NCI-H2107 treated with DMSO at 0.1 percent for 48 hours (cell line): ENCODE results near the gene EID1.
"Not testable (repeated sequence)": the region's sequence is repeated elsewhere in the genome, so short reads cannot be mapped to it uniquely, and the experiment has no call there.

Experiments used
- DNase-seq: peaks from one replicate; lab custom pipeline; 2025; ENCODE audit not compliant: unreplicated experiment; lab: John Stamatoyannopoulos, UW

The EID1 gene

DNA sequence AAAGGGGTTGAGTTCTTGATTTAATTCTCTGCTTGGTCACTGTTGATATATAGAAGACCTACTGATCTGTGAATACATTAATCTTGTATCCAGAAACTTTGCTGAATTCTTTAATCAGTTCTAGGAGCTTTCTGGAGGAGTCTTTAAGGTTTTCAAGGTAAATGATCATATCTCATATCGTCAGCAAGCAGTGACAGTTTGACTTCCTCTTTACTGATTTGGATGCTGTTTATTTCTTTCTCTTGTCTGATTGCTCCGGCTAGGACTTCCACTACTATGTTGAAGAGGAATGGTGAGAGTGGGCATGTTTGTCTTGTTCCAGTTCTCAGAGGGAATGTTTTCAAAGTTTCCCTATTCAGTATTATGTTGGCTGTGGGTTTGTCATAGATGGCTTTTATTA lies 31.4 kb downstream of the EID1 start:
- DNase-seq: not testable (repeated sequence)

DNA sequence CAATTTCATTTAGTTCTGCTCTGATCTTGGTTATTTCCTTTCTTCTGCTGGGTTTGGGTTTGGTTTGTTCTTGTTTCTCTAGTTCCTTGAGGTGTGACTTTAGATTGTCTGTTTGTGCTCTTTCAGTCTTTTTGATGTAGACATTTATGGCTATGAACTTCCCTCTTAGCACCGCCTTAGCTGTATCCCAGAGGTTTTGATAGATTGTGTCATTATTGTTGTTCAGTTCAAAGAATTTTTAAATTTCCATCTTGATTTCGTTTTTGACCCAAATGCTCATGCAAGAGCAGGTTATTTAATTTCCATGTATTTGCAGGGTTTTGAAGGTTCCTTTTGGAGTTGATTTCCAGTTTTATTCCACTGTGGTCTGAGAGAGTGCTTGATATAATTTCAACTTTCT lies 32.6 kb downstream of the EID1 start:
- DNase-seq: not testable (repeated sequence)

DNA sequence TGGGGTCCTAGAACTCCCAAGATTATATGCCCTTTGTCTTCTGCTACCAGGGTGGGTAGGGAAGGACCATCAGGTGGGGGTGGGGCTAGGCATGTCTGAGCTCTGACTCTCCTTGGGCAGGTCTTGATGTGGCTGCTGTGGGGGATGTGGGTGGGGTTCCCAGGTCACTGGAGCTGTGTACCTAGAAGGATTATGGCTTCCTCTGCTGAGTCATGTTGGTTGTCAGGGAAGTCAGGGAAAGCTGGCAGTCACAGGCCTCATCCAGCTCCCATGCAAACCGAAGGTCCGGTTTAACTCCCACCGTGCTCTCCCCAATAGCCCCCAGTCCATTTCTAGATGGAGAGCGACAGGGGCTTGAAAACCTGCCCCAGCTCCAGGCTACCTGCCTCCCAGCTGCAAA lies 35.2 kb downstream of the EID1 start:
- DNase-seq: no peak

DNA sequence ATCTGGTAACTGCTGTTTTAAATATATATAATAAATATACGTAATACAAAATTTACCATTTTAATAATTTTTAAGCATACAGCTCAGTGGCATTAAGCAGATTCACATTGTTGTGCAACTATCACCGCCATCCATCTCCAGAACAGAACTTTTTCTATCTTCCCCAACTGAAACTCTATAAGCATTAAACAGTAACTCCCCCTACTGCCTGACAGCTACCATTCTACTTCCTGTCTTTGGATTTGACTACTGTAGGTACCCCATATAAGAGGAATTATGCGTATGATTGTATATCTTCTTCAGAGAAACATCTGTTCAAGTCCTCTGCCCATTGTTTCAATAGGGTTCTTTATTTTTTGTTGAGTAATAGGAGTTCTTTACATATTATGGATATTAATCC lies 36.8 kb downstream of the EID1 start:
- DNase-seq: no peak

DNA sequence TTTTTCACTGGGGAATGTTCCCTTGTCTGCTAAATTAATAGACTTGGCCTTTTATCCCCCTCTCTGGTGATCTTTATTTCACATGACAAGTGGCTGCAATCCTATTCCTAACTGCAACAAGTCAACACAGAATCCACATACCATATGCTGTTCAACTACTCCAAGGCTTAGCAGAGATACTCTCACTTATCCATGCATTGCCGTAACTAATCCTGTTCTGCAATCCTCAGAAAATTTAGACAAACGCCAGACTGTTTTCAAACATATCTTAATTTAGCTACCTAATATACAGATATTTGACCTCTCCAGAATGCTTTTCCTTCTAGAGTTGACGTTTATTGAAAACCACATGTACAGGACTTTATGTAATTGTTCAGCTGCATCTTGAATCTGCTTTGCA lies 37.9 kb downstream of the EID1 start:
- DNase-seq: no peak

DNA sequence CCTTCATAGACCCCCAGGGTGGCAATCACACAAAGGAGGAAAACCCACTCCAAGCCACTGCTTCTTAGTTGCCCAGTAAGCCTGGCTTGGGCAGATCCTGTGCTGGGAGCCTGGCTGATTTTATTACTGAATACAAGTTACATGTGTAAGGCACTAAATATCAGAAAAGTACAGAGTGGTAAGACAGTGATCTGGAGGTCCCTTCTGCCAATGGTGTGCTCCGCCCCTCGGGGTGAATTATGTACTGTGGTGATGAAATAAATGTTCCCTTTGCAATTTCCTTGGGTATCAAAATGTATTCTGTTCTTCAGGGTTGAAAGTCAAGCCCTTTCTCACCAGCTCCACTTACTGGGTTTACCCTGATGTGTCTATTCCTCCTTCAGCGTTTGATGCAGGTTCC lies 38.8 kb downstream of the EID1 start:
- no peak for DNase-seq

DNA sequence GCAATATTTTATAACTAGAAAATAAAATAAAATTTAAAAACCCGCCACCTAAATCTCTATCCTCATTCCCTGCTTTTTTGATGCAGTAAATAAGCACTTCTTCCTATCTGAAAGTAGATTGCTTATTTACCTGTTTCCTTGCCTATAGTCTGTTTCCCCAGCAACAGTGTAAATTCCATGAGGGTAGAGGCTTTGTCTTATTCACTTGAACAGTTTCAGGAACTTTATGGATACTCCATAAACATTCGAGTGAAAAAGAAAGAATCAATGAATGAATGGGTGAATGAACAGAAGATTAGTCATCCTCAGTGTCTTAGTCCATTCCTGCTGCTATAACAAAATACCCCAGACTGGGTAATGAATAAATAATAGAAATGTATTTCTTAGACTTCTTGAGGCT lies 44.1 kb downstream of the EID1 start:
- DNase-seq: no peak

DNA sequence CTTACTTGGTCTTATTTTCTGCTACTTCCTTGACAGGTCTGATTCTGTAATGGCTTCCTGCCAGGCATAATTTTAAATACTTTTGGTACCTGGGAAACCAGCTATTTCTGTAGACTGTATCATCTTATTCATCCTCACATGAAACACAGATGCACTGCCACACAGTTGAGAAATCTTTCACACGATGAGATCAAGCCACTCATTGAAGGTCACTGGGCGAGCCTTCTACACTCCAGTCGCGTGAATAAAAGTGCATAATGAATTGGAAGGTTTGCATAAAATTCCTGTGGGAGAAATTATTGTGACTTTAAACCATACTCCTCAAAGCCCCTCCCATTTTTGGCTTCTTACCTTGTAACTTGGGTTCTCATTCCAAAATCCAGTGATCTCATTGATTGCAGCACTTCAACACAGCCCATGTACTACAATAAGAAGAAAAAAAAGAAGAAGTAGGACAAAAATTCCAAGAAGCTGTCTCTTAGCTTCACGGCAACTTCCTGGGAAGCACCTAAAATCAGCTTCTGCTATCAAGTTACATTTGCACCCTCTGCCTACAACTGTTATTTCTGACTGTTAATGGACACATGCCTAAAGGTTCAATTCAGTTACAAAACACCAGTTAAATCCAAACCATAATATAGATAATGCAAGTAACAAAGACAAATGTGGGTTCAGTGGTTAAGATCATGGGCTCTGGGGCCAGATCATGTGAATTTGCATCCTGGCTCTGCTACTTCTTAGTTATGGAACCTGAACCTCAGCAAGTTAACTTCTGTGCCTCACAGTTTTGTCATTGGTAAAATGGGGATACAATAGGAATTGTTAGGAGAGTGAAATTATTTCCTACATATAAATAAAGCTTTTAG lies 46.8 kb downstream of the EID1 start:
- DNase-seq: no peak

DNA sequence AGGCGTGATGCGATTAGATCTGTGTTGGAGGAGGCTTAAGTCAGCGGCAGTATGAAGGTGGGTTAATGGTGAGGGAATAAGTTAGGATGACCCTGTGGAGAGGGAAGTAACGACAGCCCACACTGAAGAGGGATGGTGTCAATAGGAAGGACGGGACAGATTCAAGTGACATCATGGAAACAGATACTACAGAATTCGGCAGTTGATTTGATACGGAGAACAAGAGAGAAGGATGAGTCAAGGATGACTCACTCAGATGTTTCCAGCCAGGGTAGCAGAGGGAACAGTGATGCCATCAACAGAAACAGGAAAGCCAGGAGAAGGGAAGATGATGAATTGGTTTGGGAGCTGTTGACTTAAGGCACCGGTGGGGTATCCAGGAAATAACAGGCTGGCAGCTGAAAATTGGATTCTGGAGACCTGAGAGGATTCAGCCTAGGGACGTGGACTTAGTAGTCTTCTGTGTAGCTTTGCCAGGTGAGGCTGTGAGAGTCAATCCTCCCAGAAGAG lies 47.8 kb downstream of the EID1 start:
- no peak for DNase-seq

DNA sequence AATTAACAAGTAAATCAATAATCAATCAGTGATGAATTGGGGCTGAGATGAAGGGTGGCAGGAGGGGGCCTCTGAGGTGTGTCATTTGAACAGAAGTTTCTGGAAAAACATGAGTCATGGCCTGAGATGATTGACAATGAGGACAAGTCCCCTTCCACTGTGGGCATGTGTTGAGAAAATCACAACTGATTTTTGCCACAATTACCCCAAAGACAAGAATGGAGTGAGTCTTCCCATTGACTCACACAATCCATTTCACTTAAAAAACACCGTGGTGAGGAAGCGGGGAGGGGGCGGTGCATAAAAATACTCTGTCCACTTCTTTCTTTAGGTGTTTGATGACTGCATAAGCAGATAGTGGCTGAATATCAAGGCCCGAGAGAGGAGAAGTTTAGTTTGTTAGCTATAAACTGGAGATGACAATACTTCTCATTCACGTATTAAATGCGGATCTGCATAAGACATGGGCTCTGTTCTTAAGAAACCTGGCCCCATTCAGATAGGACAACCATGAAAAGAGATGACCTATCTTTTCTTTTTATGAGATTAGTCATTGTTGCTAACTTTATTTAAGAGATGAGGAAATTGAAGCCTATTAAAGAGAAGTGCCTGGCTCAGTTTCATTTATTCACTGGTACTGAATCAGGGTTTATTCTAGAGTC lies 51.1 kb downstream of the EID1 start:
- no peak for DNase-seq

DNA sequence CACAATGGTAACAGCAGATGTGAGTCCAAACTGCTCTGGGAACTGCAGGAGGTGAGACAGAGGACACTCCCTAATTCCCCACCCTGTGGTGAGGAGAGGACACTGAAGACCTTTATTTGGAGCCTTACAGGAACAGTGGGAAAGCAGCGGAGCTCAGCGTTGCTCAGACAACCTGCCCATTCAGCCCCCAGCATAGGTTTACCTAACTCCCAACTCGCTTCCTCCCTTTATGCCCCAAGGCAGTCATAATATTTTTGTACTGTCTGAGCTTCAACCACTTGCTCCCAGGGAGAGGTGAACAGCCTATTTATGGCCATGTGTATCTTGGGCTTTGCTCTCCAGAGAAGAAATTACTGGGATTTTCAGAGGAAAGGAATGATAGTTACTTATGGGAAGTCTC lies 51.7 kb downstream of the EID1 start:
- DNase-seq: no peak
